ENCODE measurements around the gene CD5L. TPM values are rescaled to one million over a fixed set of nuclear protein-coding genes. Genes with fewer than 3 reads are reported as not detected.

Gene CD5L
- not detected for total RNA-seq

DNA sequence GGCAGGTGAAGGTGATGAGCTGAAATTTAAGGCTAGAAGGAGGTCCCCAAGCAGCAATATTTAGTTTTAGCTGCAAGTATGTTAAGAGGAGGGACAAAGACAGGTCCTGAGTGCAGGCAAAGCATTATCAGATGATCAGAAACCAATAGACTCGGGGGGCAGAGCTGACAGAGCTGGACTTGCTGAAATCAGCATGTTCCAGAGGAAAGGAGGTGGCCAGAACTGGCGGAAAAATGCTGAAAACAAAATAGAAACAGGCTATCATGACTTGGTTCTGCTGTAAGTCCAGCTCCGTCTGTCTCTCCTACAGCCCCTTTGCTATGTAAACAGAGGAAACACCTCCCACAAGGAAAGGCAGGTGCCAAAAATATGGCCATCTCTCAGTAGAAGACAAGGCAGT is at the start of gene CD5L:
TSS of gene CD5L (minus strand) at position 101 of the 400 bp plus-strand sequence. CDS start 107 bp downstream, outside the sequence.
- POLR2A ChIA-PET = no interaction called here
- no peaks in the 10 kb centered on the region for H3K4me1 Mint-ChIP-seq
- ATAC-seq (ENCODE audit: low read depth) (no peak), DNase-seq (no peak)
- no peaks in the 10 kb centered on the region for H3K9me3 Mint-ChIP-seq
- H3K36me3 Mint-ChIP-seq = no peaks in the 10 kb centered on the region
- peaks cover 2% of the 10 kb centered on the region for H3K27me3 Mint-ChIP-seq
- no peak within 1 kb of the TSS for H3K4me3 Mint-ChIP-seq
- H3K27ac Mint-ChIP-seq = no peak within 1 kb of the TSS

DNA sequence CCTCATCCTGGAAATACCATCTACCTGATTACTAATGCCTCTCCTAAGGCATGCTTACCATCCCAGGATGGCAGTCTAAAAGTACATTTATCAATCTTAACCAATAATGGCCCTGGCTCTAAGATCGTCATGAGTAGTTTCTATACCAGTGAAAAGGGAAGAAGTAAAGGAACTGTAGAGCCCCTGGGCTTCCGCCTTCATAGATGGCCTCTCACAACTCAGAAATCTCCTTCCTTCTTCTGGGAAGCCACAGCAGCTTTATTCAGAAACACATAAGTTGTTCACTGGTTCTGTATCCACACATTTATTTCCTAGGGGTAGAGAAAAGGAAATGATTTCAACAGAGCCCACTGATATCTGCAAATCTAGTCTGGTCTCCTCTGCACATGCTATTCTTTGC is 41.0 kb upstream of the CD5L start:
- ATAC-seq (ENCODE audit: low read depth) = no peak
- peaks cover 9% of the 10 kb centered on the region for H3K27me3 Mint-ChIP-seq
- no peak overlapping the region for H3K4me3 Mint-ChIP-seq
- no peak overlapping the region for H3K27ac Mint-ChIP-seq
- H3K4me1 Mint-ChIP-seq = no peaks in the 10 kb centered on the region
- DNase-seq = no peak
- no peaks in the 10 kb centered on the region for H3K9me3 Mint-ChIP-seq
- H3K36me3 Mint-ChIP-seq = no peaks in the 10 kb centered on the region
- POLR2A ChIA-PET = no interaction called here

DNA sequence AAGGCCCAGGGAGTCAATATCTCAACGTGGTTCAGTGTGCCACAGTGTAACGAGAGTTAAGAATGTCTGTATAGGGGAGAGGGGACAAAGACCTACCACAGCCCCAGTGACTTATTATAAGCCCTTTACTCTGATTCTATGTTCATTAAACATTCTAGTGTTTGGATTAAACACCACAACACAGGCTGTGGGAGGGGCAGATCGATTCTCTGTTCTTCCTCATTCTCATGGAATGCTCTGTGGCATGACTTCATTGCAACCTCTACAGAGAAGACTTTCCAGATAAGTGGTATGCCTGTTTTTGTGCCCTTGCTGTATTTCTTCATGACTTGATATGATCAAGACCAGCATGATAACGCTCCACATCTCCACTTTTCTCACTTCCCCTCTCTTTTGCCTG is 39.0 kb upstream of the CD5L start:
- DNase-seq = no peak
- Mint-ChIP-seq H3K4me3 (no peak overlapping the region), H3K27ac (no peak overlapping the region), H3K4me1 (no peaks in the 10 kb centered on the region), H3K9me3 (no peaks in the 10 kb centered on the region), H3K27me3 (peaks cover 9% of the 10 kb centered on the region), H3K36me3 (no peaks in the 10 kb centered on the region)
- ATAC-seq (ENCODE audit: low read depth) = no peak
- POLR2A ChIA-PET = no interaction called here

DNA sequence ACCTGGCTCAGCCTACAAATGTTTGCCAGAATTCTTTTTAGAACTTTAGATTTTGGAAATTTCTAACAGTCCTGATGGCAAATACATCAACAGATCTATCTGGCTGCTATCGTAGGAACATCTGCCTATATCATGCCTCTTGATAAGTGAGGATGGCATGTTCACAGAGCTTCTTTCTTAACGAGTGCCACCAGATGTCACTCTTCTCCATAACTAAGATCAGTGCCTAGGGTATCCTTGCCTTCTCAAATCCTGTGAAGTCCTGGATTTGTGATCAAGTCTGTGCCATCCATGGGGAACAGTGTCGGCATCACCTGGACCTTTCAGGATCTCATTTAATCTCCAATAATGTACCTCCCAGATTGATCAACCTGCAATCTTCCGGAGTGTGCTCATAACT is 36.5 kb upstream of the CD5L start:
- Mint-ChIP-seq H3K27me3 (peaks cover 11% of the 10 kb centered on the region), H3K36me3 (no peaks in the 10 kb centered on the region)
- no peak for ATAC-seq (ENCODE audit: low read depth)

DNA sequence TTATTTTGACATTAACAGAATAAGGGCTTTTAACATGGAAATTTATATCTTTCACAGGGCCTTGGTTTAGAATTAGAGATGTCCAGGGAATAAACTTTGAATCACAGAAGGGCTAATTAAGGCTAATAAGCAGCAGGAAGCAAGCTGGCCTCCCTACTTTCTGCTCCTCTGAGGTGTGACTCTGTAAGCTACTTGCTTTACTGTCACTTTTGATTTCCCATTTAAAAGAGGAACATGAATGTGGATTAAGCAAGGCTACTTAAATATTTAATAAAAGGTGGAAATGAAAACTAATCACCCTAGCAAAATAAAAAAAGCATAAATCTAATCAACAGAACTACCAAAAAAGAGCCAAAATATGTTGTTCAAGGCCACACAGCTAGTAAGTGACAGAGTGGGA is 28.9 kb upstream of the CD5L start:
- peaks cover 7% of the 10 kb centered on the region for H3K27me3 Mint-ChIP-seq
- ATAC-seq (ENCODE audit: low read depth) = no peak
- no peaks in the 10 kb centered on the region for H3K9me3 Mint-ChIP-seq
- DNase-seq = no peak
- no peak overlapping the region for H3K4me3 Mint-ChIP-seq
- H3K27ac Mint-ChIP-seq = no peak overlapping the region
- H3K36me3 Mint-ChIP-seq = no peaks in the 10 kb centered on the region
- no peaks in the 10 kb centered on the region for H3K4me1 Mint-ChIP-seq
- POLR2A ChIA-PET = no interaction called here

More for the DNA sequence above, 36.5 kb upstream of the CD5L start:
- Mint-ChIP-seq H3K27ac (no peak overlapping the region), H3K4me1 (no peaks in the 10 kb centered on the region), H3K9me3 (no peaks in the 10 kb centered on the region), H3K4me3 (no peak overlapping the region)
- DNase-seq = no peak
- POLR2A ChIA-PET = no interaction called here

DNA sequence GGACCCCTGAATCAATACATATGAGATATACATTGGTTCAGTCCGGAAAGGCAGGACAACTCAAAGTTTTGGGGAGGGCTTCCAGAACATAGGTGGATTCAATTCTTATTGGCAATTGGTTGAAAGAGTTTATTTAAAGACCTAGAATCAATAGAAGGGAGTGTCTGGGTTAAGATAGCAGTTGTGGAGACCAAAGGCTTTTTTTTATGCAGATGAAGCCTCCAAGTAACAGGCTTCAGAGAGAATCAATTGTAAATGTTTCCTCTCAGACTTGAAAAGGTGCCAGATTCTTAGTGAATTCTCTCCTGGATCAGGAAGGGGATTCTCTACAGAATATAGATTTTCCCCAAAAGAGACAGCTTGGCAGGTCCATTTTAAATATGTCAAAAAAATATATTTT is 27.0 kb upstream of the CD5L start:
- ATAC-seq (ENCODE audit: low read depth) = no peak
- no peaks in the 10 kb centered on the region for H3K4me1 Mint-ChIP-seq
- POLR2A ChIA-PET = no interaction called here
- no peak overlapping the region for H3K4me3 Mint-ChIP-seq
- peaks cover 5% of the 10 kb centered on the region for H3K27me3 Mint-ChIP-seq
- DNase-seq = no peak
- H3K9me3 Mint-ChIP-seq = no peaks in the 10 kb centered on the region
- no peak overlapping the region for H3K27ac Mint-ChIP-seq
- no peaks in the 10 kb centered on the region for H3K36me3 Mint-ChIP-seq

DNA sequence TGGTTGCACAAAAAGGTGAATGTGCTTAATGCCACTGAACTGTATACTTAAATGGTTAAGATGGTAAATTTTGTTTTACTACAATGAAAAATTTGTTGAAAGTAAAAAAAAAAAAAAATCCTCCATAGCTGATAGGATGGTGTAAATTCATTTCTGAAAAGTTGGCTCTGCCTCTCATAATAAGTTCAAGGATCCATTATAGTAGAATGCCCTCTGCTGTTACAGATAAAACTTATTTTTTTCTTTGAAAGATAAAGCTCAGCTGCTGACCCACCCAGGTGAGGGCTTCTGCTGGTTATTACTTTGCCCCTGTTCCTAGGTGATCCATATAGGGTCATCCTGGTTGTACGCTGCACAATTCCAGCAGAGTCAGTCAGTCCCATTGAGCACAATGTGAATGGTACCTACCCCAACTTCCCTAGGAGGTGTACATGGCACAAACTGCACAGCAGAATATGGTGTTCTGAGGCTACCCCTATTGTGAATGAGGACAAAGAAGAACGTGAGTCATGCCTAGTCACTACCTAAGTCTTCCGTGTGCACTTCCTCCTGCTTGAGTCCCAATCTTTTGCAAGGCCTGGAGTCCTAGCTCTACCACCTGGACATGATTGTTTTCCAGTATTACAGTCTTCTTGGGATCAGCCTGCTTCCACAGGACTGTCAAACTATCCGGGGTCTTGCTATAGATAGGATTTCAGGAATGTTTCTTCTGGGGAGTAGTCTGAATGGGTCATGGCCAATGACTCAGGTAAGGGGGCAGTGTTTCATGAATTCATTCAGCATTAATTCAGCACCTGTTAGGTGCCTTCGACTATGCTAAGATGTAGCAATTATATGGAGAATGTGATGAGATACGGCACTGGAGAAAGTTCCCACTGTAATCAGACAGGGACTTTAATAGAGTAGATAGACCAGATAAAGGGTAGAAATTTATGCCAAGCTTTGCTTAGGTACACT is 20.8 kb upstream of the CD5L start:
- Mint-ChIP-seq H3K4me1 (no peaks in the 10 kb centered on the region), H3K27me3 (no peaks in the 10 kb centered on the region), H3K9me3 (no peaks in the 10 kb centered on the region), H3K27ac (no peak overlapping the region), H3K36me3 (no peaks in the 10 kb centered on the region), H3K4me3 (no peak overlapping the region)
- POLR2A ChIA-PET = no interaction called here
- no peak for ATAC-seq (ENCODE audit: low read depth)
- no peak for DNase-seq

DNA sequence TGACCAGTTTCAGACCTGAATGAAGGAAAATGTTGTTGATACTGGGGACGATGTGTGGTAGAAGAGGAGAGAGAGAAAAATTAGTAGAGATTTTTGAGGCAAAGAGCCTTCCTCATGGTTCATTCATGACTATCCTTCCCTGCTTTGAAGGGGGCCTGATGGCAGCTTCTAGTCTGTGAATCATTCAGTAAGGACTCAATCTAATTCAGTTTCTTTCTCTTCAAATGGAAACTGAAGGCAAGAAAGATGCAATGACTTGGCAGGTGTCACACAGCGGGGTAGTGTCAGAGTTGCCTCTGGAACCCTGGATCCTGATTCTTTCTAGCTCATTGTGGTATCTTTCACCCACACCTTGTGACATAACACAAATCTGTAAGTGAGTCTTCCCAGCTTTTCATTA is 14.9 kb upstream of the CD5L start:
- Mint-ChIP-seq H3K4me1 (no peaks in the 10 kb centered on the region), H3K27me3 (peaks cover 2% of the 10 kb centered on the region), H3K4me3 (no peak overlapping the region), H3K9me3 (no peaks in the 10 kb centered on the region), H3K36me3 (no peaks in the 10 kb centered on the region), H3K27ac (no peak overlapping the region)
- ATAC-seq (ENCODE audit: low read depth) (no peak), DNase-seq (no peak)
- POLR2A ChIA-PET = no interaction called here

DNA sequence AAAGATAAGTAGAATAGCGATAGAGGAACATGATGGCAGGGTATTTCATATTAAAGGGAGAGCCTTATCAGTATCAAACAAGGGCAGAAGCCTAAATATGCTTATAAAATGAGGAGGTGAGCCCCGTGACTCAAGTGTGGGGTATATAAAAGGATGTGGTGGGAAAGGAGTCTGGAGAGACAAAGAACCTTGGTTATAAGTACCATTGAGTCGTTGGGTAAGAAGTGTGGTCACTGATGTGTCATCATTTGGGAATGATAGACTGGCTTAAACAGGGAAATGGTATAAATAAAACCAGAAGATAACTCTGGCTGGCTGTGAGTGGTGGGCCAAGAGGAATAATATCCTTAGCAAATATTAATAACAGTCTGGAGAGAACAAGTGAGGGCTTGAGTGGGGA is 10.9 kb upstream of the CD5L start:
- Mint-ChIP-seq H3K27ac (no peak overlapping the region), H3K27me3 (peaks cover 2% of the 10 kb centered on the region), H3K9me3 (no peaks in the 10 kb centered on the region), H3K4me1 (no peaks in the 10 kb centered on the region), H3K4me3 (no peak overlapping the region), H3K36me3 (no peaks in the 10 kb centered on the region)
- DNase-seq (no peak), ATAC-seq (ENCODE audit: low read depth) (no peak)
- POLR2A ChIA-PET = no interaction called here

DNA sequence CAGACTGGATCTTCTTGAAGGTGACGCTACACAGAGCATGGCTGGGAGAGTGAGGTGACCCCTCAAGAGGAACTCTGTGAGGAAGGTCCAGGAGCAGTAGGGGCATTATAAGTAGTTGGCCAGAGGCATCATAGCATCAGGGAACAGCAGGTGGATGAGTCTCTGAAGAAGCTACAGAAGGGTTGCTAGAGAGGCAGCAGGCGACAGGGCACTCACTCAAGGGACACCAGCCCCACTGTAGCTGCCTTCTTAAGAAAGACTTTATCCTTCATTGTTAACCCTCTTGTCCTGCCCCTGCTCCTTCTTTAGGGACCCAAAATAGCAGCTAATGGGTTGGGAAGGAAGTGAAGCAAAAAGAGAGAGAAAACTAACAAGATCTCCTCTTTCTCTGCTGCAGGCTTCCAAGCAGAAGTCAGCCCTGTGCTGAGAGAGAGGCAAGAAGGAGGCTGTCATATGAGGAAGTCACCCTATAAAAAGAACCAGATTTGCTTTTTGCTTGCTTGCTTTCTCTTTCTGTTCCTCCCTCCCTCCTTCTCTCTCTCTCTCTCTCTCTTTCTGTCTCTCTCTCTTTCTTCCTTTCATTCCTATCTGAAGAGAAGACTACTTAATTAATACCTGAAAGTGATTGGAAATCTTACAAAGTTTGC is 7.7 kb upstream of the CD5L start:
- ATAC-seq (ENCODE audit: low read depth) (no peak), DNase-seq (no peak)
- POLR2A ChIA-PET = no interaction called here
- H3K4me3 Mint-ChIP-seq = no peak overlapping the region
- H3K4me1 Mint-ChIP-seq = no peaks in the 10 kb centered on the region
- H3K27me3 Mint-ChIP-seq = peaks cover 2% of the 10 kb centered on the region
- H3K27ac Mint-ChIP-seq = no peak overlapping the region
- H3K9me3 Mint-ChIP-seq = no peaks in the 10 kb centered on the region
- H3K36me3 Mint-ChIP-seq = no peaks in the 10 kb centered on the region

DNA sequence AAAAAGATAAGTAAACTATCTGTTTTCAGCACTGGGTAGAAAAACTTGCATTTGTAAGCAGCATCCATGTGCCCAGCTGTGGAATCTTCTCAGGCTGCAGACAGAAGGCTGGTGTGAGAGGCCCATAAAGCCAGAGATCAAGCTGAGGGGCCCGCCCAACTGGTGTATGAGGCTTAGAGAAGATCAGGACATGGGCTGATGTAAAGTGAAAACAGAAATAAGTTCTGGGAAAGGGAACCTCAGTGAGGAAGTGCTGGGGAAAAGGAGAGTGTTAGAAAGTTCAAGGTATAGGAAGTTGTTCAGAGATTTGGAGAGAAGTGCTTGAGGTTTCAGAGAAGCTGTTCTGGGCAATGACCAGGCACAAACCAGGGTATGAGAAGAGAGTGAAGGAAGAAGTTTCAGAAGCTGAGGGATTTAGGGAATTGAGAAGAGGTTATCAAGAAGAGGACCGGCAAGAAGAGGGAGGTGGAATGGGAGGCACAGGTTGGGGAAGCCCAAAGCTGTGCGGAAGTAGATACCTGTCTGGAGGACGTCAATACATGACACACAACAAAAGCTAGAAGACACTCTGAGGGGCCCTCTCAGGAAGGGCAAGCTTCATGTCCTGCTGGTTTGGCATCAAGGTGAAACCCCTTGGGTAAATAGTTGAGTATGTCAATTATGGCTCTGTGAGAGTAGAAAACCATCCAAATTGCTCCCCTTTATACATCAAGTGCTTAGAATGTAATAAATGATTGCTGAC is 2.7 kb upstream of the CD5L start:
- H3K4me3 Mint-ChIP-seq = no peak overlapping the region
- H3K27ac Mint-ChIP-seq = no peak overlapping the region
- peaks cover 2% of the 10 kb centered on the region for H3K27me3 Mint-ChIP-seq
- H3K9me3 Mint-ChIP-seq = no peaks in the 10 kb centered on the region
- ATAC-seq (ENCODE audit: low read depth) (no peak), DNase-seq (no peak)
- H3K36me3 Mint-ChIP-seq = no peaks in the 10 kb centered on the region
- no peaks in the 10 kb centered on the region for H3K4me1 Mint-ChIP-seq
- POLR2A ChIA-PET = no interaction called here

DNA sequence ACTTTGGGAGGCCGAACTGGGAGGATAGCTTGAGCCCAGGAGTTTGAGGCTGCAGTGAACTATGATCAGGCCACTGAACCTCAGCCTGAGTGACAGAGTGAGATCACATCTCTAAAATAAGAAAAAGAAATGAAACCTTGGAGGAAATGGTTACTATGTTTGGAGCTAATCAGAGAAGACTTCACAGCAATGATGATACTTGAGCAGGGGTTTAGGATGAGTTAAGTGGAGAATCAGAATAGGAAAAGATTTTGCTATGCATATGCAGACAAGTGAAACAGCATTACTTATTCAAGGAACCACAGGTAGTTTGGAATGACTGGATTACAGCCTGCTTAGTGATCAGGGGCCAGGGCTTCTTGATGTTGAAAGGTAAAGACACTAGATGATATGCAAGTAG is 1.3 kb upstream of the CD5L start:
- DNase-seq (no peak), ATAC-seq (ENCODE audit: low read depth) (no peak)
- POLR2A ChIA-PET = no interaction called here
- H3K4me3 Mint-ChIP-seq = no peak overlapping the region
- no peaks in the 10 kb centered on the region for H3K9me3 Mint-ChIP-seq
- peaks cover 2% of the 10 kb centered on the region for H3K27me3 Mint-ChIP-seq
- no peak overlapping the region for H3K27ac Mint-ChIP-seq
- no peaks in the 10 kb centered on the region for H3K4me1 Mint-ChIP-seq
- H3K36me3 Mint-ChIP-seq = no peaks in the 10 kb centered on the region

DNA sequence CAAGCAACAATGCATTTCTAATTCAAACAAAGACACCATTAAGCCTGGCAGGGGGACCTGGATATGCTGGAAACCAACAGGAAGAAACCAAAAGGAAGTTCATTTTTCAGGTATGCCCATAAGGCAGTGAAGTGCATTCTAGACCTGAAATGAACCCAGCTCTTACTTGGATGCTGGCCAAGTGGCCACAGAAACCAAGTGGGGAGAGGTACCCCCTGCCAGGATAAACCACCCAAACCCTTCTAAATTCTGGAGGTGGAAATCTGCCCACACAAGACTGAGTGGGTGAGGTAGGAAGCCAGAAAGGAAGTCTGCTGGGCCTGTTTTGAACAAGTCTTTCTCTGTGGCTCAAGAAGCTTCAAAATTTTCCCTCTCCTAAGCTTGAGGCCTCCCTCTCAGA is 2.6 kb downstream of the CD5L start:
- Mint-ChIP-seq H3K27ac (no peak overlapping the region), H3K4me3 (no peak overlapping the region), H3K4me1 (no peaks in the 10 kb centered on the region), H3K36me3 (no peaks in the 10 kb centered on the region), H3K9me3 (no peaks in the 10 kb centered on the region), H3K27me3 (peaks cover 2% of the 10 kb centered on the region)
- no peak for DNase-seq
- ATAC-seq (ENCODE audit: low read depth) = no peak
- POLR2A ChIA-PET = no interaction called here

DNA sequence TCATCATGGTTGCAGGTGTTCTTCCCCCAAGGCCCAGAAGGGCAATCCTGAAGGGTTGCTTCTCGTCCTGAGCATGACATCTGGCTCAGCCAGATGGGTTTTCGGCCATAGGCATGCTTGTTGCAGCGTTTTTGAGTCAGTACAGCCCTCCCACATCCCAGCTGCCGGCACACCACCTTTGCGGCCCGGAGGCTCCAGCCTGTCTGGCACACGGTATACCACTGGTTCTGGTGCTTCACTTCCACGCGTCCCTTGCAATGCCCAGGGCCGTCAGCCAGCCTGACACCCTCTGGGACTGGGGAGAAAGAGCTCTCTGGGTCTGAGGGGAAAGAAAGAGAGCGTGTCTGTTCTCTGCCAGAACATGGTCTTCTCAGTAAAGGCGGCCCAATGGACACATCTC is 7.2 kb downstream of the CD5L start:
- Mint-ChIP-seq H3K4me3 (no peak overlapping the region), H3K9me3 (peaks cover 1% of the 10 kb centered on the region), H3K27ac (no peak overlapping the region), H3K4me1 (no peaks in the 10 kb centered on the region), H3K36me3 (no peaks in the 10 kb centered on the region), H3K27me3 (no peaks in the 10 kb centered on the region)
- ATAC-seq (ENCODE audit: low read depth) = no peak
- DNase-seq = no peak
- POLR2A ChIA-PET = no interaction called here

All from activated naive CD8-positive, alpha-beta T cell treated with anti-CD3 and anti-CD28 coated beads, Interleukin-2, amount 10 ng/mL, durations not matched to agents 7 days and 5 days (primary cell).